KOPT-K1 (cell line): ENCODE results near the gene ZNF519.
"Not testable (repeated sequence)": the region's sequence is repeated elsewhere in the genome, so short reads cannot be mapped to it uniquely, and the experiment has no call there.

Experiments used
- H3K27ac ChIP-seq: fragments of 200-600 bp; sonication (generic); 2 replicates; pipeline ENCODE4 v1.5.1; 2016; ENCODE audit warnings: antibody characterized with exemption, mild to moderate bottlenecking, low read depth, low read length; ENCODE audit not compliant: poor library complexity, severe bottlenecking
- H3K36me3 ChIP-seq: fragments of 200-600 bp; sonication (generic); 2 replicates; pipeline ENCODE4 v1.5.1; 2017; ENCODE audit warnings: antibody characterized with exemption, mild to moderate bottlenecking, low read length, moderate library complexity; ENCODE audit not compliant: insufficient read depth
- H3K9me3 ChIP-seq: fragments of 200-600 bp; sonication (generic); 2 replicates; pipeline ENCODE4 v1.5.1; 2017; ENCODE audit warnings: antibody characterized with exemption, low read length, mild to moderate bottlenecking; ENCODE audit not compliant: insufficient read depth, poor library complexity, severe bottlenecking

ZNF519 gene

GRCh38 chr18:14131696-14132270 is 452 bp downstream of the ZNF519 start:
- peak overlapping the region; percentile 73 for H3K27ac ChIP-seq
- not testable (repeated sequence) for H3K9me3 ChIP-seq, H3K36me3 ChIP-seq

GRCh38 chr18:14130804-14131203 is 1.4 kb downstream of the ZNF519 start:
- not testable (repeated sequence) for H3K9me3 ChIP-seq
- peaks cover 10% of the 10 kb centered on the region; the same call in 1 of the 2 replicates for H3K36me3 ChIP-seq
- H3K27ac ChIP-seq, result peak overlapping the region; percentile 28

GRCh38 chr18:14124689-14125088 is 7.5 kb downstream of the ZNF519 start:
- Histone ChIP-seq H3K9me3 (no peaks in the 10 kb centered on the region), H3K27ac (no peak overlapping the region), H3K36me3 (peaks cover 45% of the 10 kb centered on the region)

GRCh38 chr18:14122097-14122496 is 10.1 kb downstream of the ZNF519 start:
- peaks cover 62% of the 10 kb centered on the region for H3K36me3 ChIP-seq

GRCh38 chr18:14120926-14121325 is 11.3 kb downstream of the ZNF519 start:
- H3K36me3 ChIP-seq, result peaks cover 63% of the 10 kb centered on the region
- H3K27ac ChIP-seq, result no peak overlapping the region
- peaks cover 23% of the 10 kb centered on the region for H3K9me3 ChIP-seq

More at GRCh38 chr18:14122097-14122496, 10.1 kb downstream of the ZNF519 start:
- H3K27ac ChIP-seq, result no peak overlapping the region
- peaks cover 13% of the 10 kb centered on the region for H3K9me3 ChIP-seq

- Histone ChIP-seq H3K36me3 (peaks cover 55% of the 10 kb centered on the region), H3K27ac (no peak overlapping the region), H3K9me3 (peaks cover 36% of the 10 kb centered on the region)
Measured at GRCh38 chr18:14117606-14118005, 14.6 kb downstream of the ZNF519 start.

GRCh38 chr18:14106906-14107305 is 25.3 kb downstream of the ZNF519 start:
- Histone ChIP-seq H3K36me3 (peaks cover 24% of the 10 kb centered on the region), H3K27ac (no peak overlapping the region), H3K9me3 (peaks cover 30% of the 10 kb centered on the region)

- Histone ChIP-seq H3K27ac (no peak overlapping the region), H3K9me3 (peaks cover 23% of the 10 kb centered on the region), H3K36me3 (peaks cover 24% of the 10 kb centered on the region)
Measured at GRCh38 chr18:14104906-14105748, 27.1 kb downstream of the ZNF519 start.

- peaks cover 24% of the 10 kb centered on the region for H3K36me3 ChIP-seq
- H3K9me3 ChIP-seq, result peaks cover 16% of the 10 kb centered on the region
- no peak overlapping the region for H3K27ac ChIP-seq
Measured at GRCh38 chr18:14104201-14104600, 28.0 kb downstream of the ZNF519 start.

GRCh38 chr18:14100503-14101286 is 31.5 kb downstream of the ZNF519 start:
- Histone ChIP-seq H3K9me3 (no peaks in the 10 kb centered on the region), H3K27ac (peak overlapping the region; percentile 36), H3K36me3 (peaks cover 22% of the 10 kb centered on the region)

- no peaks in the 10 kb centered on the region for H3K9me3 ChIP-seq
- H3K27ac ChIP-seq, result no peak overlapping the region
- peaks cover 19% of the 10 kb centered on the region for H3K36me3 ChIP-seq
Measured at GRCh38 chr18:14098428-14098827, 33.8 kb downstream of the ZNF519 start.

- H3K9me3 ChIP-seq, result no peaks in the 10 kb centered on the region
- no peak overlapping the region for H3K27ac ChIP-seq
- peaks cover 19% of the 10 kb centered on the region for H3K36me3 ChIP-seq
Measured at GRCh38 chr18:14097761-14098160, 34.5 kb downstream of the ZNF519 start.

- no peaks in the 10 kb centered on the region for H3K9me3 ChIP-seq
- H3K36me3 ChIP-seq, result peaks cover 19% of the 10 kb centered on the region
Measured at GRCh38 chr18:14093307-14093915, 38.8 kb downstream of the ZNF519 start.

GRCh38 chr18:14092625-14093306 is 39.5 kb downstream of the ZNF519 start:
- Histone ChIP-seq H3K27ac (no peak overlapping the region), H3K9me3 (no peaks in the 10 kb centered on the region), H3K36me3 (peaks cover 19% of the 10 kb centered on the region)

More at GRCh38 chr18:14093307-14093915, 38.8 kb downstream of the ZNF519 start:
- no peak overlapping the region for H3K27ac ChIP-seq
